Right atrium auricular region (tissue), 2 donors: ENCODE data around the gene C1GALT1. TPM values are rescaled to one million over a fixed set of nuclear protein-coding genes. Genes with fewer than 3 reads are reported as not detected.

Experiments used
- DNase-seq: peaks from one replicate; pipeline ENCODE4 v3.0.0-alpha.2; 2019; ENCODE audit warnings: low spot score
- H3K27ac ChIP-seq, 2 donors: fragments of 200-600 bp; sonication (generic); 1 replicate in 1 of 2; 2 replicates in 1 of 2; pipeline ENCODE4 v1.5.1; 2016 to 2019
- H3K27me3 ChIP-seq, 2 donors: fragments of 200-600 bp; sonication (generic); one replicate each; pipeline versions ENCODE4 v1.5.1 to v1.6.0; 2017 to 2019
- H3K36me3 ChIP-seq: fragments of 200-600 bp; sonication (generic); one replicate; pipeline ENCODE4 v1.5.1; 2016
- H3K4me1 ChIP-seq, 2 donors: fragments of 200-600 bp; sonication (generic); one replicate each; pipeline versions ENCODE4 v1.5.1 to v1.6.0; 2017 to 2019
- H3K4me3 ChIP-seq, 2 donors: fragments of 200-600 bp; sonication (generic); 1 replicate in 1 of 2; 2 replicates in 1 of 2; pipeline ENCODE4 v1.5.1; 2017 to 2019; ENCODE audit warnings: mild to moderate bottlenecking in 1 of 2, moderate library complexity in 1 of 2
- H3K9me3 ChIP-seq, 2 donors: fragments of 200-600 bp; sonication (generic); one replicate each; pipeline ENCODE4 v1.5.1; 2019
- CTCF ChIP-seq, 2 donors: fragments of 200-600 bp; sonication (generic); IDR thresholded peaks; one replicate each; pipeline ENCODE4 v1.5.1; 2019; ENCODE audit warnings: antibody characterized with exemption in 2 of 2
- total RNA-seq, 2 donors: library from RNA; depleted of rRNA; stranded (reverse); fragments of >200 nt; gene quantifications; one replicate each; pipeline ENCODE4 v1.1.0, GENCODE V29; 2016

The C1GALT1 gene
- total RNA-seq, 2 donors from 2014 or later, result 21.1 to 25.1 TPM

- H3K4me1 ChIP-seq, result no peaks in the 10 kb centered on the region
- DNase-seq, result no peak
- no peak overlapping the region for H3K4me3 ChIP-seq
- H3K36me3 ChIP-seq, result peaks cover 16% of the 10 kb centered on the region
- no peak overlapping the region for H3K27ac ChIP-seq
- H3K9me3 ChIP-seq, result no peaks in the 10 kb centered on the region
- TF ChIP-seq CTCF (IDR thresholded peaks at IDR 0.05), result no peak
- H3K27me3 ChIP-seq, result no peaks in the 10 kb centered on the region
Observed at GRCh38 chr7:7247658-7248057, 65.3 kb downstream of the C1GALT1 start.

GRCh38 chr7:7249814-7250213 is 67.5 kb downstream of the C1GALT1 start:
- H3K36me3 ChIP-seq, result peaks cover 4% of the 10 kb centered on the region
- H3K9me3 ChIP-seq, result no peaks in the 10 kb centered on the region
- H3K4me3 ChIP-seq, result no peak overlapping the region
- no peak for TF ChIP-seq CTCF (IDR thresholded peaks at IDR 0.05)
- no peak overlapping the region for H3K27ac ChIP-seq
- no peaks in the 10 kb centered on the region for H3K27me3 ChIP-seq
- no peaks in the 10 kb centered on the region for H3K4me1 ChIP-seq
- DNase-seq, result no peak

GRCh38 chr7:7251742-7252141 is 69.4 kb downstream of the C1GALT1 start:
- no peak for DNase-seq
- Histone ChIP-seq H3K27ac (no peak overlapping the region), H3K9me3 (no peaks in the 10 kb centered on the region)

GRCh38 chr7:7254319-7254718 is 72.0 kb downstream of the C1GALT1 start:
- TF ChIP-seq CTCF (IDR thresholded peaks at IDR 0.05), result no peak
- Histone ChIP-seq H3K9me3 (no peaks in the 10 kb centered on the region), H3K4me1 (peaks cover 0 to 7% of the 10 kb centered on the region in 2 donors), H3K27me3 (no peaks in the 10 kb centered on the region), H3K27ac (no peak overlapping the region), H3K4me3 (no peak overlapping the region), H3K36me3 (no peaks in the 10 kb centered on the region)
- no peak for DNase-seq

More at GRCh38 chr7:7251742-7252141, 69.4 kb downstream of the C1GALT1 start:
- Histone ChIP-seq H3K4me3 (no peak overlapping the region), H3K4me1 (no peaks in the 10 kb centered on the region), H3K27me3 (no peaks in the 10 kb centered on the region), H3K36me3 (no peaks in the 10 kb centered on the region)
- TF ChIP-seq CTCF (IDR thresholded peaks at IDR 0.05), result no peak

GRCh38 chr7:7254908-7255307 is 72.6 kb downstream of the C1GALT1 start:
- no peak for TF ChIP-seq CTCF (IDR thresholded peaks at IDR 0.05)
- no peak overlapping the region for H3K27ac ChIP-seq
- no peaks in the 10 kb centered on the region for H3K9me3 ChIP-seq
- DNase-seq, result no peak
- no peaks in the 10 kb centered on the region for H3K27me3 ChIP-seq
- no peaks in the 10 kb centered on the region for H3K36me3 ChIP-seq
- peaks cover 0 to 7% of the 10 kb centered on the region in 2 donors for H3K4me1 ChIP-seq
- no peak overlapping the region for H3K4me3 ChIP-seq

GRCh38 chr7:7256731-7257274 is 74.5 kb downstream of the C1GALT1 start:
- H3K4me1 ChIP-seq, result peaks cover 0 to 7% of the 10 kb centered on the region in 2 donors
- peaks cover 0 to 4% of the 10 kb centered on the region in 2 donors for H3K9me3 ChIP-seq
- H3K4me3 ChIP-seq, result no peak overlapping the region
- no peak for DNase-seq
- TF ChIP-seq CTCF (IDR thresholded peaks at IDR 0.05), result no peak
- H3K36me3 ChIP-seq, result no peaks in the 10 kb centered on the region
- H3K27me3 ChIP-seq, result no peaks in the 10 kb centered on the region
- H3K27ac ChIP-seq, result peak overlapping the region in 1 of 2 donors; percentile 42
